Activated naive CD4-positive, alpha-beta T cell treated with Interleukin-2 at 50 U/mL for 16 hours (primary cell): ENCODE measurements around the gene TM4SF20.
"Not testable (repeated sequence)": the region's sequence is repeated elsewhere in the genome, so short reads cannot be mapped to it uniquely, and the experiment has no call there.

Source experiments
- DNase-seq: peaks from one replicate; pipeline ENCODE4 v3.0.0-alpha.2; 2020

TM4SF20 gene

GRCh38 chr2:227366769-227367426, 12.2 kb downstream of the TM4SF20 start:
- no peak for DNase-seq

- DNase-seq = no peak
These were observed 13.3 kb downstream of the TM4SF20 start for GRCh38 chr2:227365833-227366232.

- not testable (repeated sequence) for DNase-seq
These were observed 14.4 kb downstream of the TM4SF20 start for GRCh38 chr2:227364585-227365263.

- DNase-seq = no peak
These were observed 15.3 kb downstream of the TM4SF20 start for GRCh38 chr2:227363756-227364155.

- DNase-seq = no peak
These were observed 18.8 kb downstream of the TM4SF20 start for GRCh38 chr2:227360351-227360750.

- DNase-seq = no peak
These were observed 27.5 kb downstream of the TM4SF20 start for GRCh38 chr2:227351639-227352038.

GRCh38 chr2:227349989-227350612, 29.0 kb downstream of the TM4SF20 start:
- no peak for DNase-seq

GRCh38 chr2:227348324-227348723, 30.8 kb downstream of the TM4SF20 start:
- DNase-seq = no peak

GRCh38 chr2:227347117-227347516, 32.0 kb downstream of the TM4SF20 start:
- DNase-seq = no peak

- DNase-seq = no peak
These were observed 34.9 kb downstream of the TM4SF20 start for GRCh38 chr2:227344231-227344630.

GRCh38 chr2:227341553-227341952, 37.6 kb downstream of the TM4SF20 start:
- no peak for DNase-seq

- DNase-seq = no peak
These were observed 39.0 kb downstream of the TM4SF20 start for GRCh38 chr2:227340106-227340505.

GRCh38 chr2:227339098-227339599, 40.0 kb downstream of the TM4SF20 start:
- DNase-seq = no peak

GRCh38 chr2:227337442-227337841, 41.7 kb downstream of the TM4SF20 start:
- DNase-seq = no peak

GRCh38 chr2:227335713-227336112, 43.4 kb downstream of the TM4SF20 start:
- no peak for DNase-seq

GRCh38 chr2:227326783-227327182, 52.3 kb downstream of the TM4SF20 start:
- DNase-seq = no peak

GRCh38 chr2:227325839-227326195, 53.3 kb downstream of the TM4SF20 start:
- no peak for DNase-seq

GRCh38 chr2:227324995-227325838, 53.9 kb downstream of the TM4SF20 start, which contains the start of gene MFF:
Gene MFF, plus strand, starts transcription at chr2:227325251. Its CDS starts 5,415 bp downstream, at chr2:227330666.
- peak; percentile 96 for DNase-seq

- no peak for DNase-seq
These were observed 54.5 kb downstream of the TM4SF20 start for GRCh38 chr2:227324642-227324994.

GRCh38 chr2:227323818-227324217, 55.3 kb downstream of the TM4SF20 start:
- DNase-seq = no peak

GRCh38 chr2:227322530-227323205, 56.4 kb downstream of the TM4SF20 start:
- DNase-seq = no peak

GRCh38 chr2:227320305-227321094, 58.6 kb downstream of the TM4SF20 start:
- no peak for DNase-seq
